ENCODE results near the gene CEP112. TPM values are rescaled to one million over a fixed set of nuclear protein-coding genes. Genes with fewer than 3 reads are reported as not detected.

CEP112 gene
- total and polyA plus RNA-seq, 9 of the 15 experiments (the other 6 are each of a cell fraction or from before 2014, with no cell fraction given) = 0.84 TPM; not detected in 8

- BruUV-seq (replicated peaks) = no TSS peak
- Histone ChIP-seq H3K4me1 (replicated peaks in 1 of 2; ENCODE audit: control insufficient read depth in 2 of 2, insufficient read depth in 2 of 2, low read length in 2 of 2) (no peaks in the 10 kb centered on the region), H3K9ac (ENCODE audit: insufficient read depth in 1 of 2, low read depth in 2 of 2, low read length in 2 of 2) (no peak overlapping the region), H3K27me3 (ENCODE audit: control insufficient read depth in 2 of 2, insufficient read depth in 2 of 2, low read length in 2 of 2) (no peaks in the 10 kb centered on the region; a peak in 1 of 5 replicates), H4K20me1 (replicated peaks; ENCODE audit: control insufficient read depth, insufficient read depth, low read length) (no peaks in the 10 kb centered on the region), H3K79me2 (ENCODE audit: control insufficient read depth, insufficient read depth, low read length) (no peaks in the 10 kb centered on the region), H3K4me3 (no peak overlapping the region), H3K27ac (ENCODE audit: extremely low read depth, low read depth, low read length) (no peak overlapping the region), H2AFZ (ENCODE audit: low read depth, low read length) (no peak overlapping the region), H3K36me3 (ENCODE audit: control insufficient read depth, insufficient read depth, low read length) (no peaks in the 10 kb centered on the region), H3K9me3 (replicated peaks; ENCODE audit: control insufficient read depth, insufficient read depth, low read depth, low read length) (no peaks in the 10 kb centered on the region), H3K9me1 (ENCODE audit: control insufficient read depth, insufficient read depth, low read length) (no peaks in the 10 kb centered on the region), H3K4me2 (ENCODE audit: insufficient read depth, low read length) (no peak overlapping the region)
- POLR2A ChIA-PET = no interaction called here
- DNase-seq (ENCODE audit: extremely low read depth in 1 of 4, low spot score in 3 of 4) (no peak), ATAC-seq (no peak), FAIRE-seq (no peak)
- in situ Hi-C loops (cut with MboI) (no loop called here), intact Hi-C loops (cut with micrococcal nuclease) (no loop called here)
- 0% methylated on average over 2 of the region's 2 CpGs for WGBS (ENCODE audit: insufficient coverage, low coverage, missing lambda C conversion rate)
- CTCF ChIA-PET (ENCODE audit: low intra/inter-chr PET ratio) = no interaction called here
- TF ChIP-seq PCBP1 (IDR thresholded peaks at IDR 0.05; ENCODE audit: low read depth, low read length, poor library complexity, severe bottlenecking) (no peak), BCOR (IDR thresholded peaks at IDR 0.05) (no peak)
These were observed 437.9 kb downstream of the CEP112 start for GRCh38 chr17:65754081-65754480.

DNA sequence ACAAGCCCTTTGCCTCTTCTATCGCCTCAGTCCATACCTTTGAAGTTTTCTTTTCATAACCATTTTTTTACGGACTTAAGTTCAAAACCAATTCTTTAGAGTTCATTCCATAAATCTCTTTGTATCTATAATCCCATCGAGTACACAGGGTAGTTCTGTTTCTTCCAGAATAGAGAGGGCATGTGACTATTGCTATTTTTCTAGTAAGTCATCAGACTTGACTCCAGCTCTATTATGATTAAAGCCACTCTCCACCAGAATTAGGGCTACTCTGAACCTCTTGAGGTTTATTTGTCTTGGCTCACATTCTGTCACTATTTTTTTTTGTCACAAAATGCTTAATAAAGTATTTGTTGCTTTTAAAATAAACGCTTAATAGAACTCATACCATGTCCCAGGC lies 438.6 kb downstream of the CEP112 start:
- no peak for DNase-seq (ENCODE audit: extremely low read depth in 1 of 4, low spot score in 3 of 4)
- WGBS (ENCODE audit: insufficient coverage, low coverage, missing lambda C conversion rate) = 0% methylated on average over 4 of the region's 4 CpGs
- H4K20me1 ChIP-seq (replicated peaks; ENCODE audit: control insufficient read depth, insufficient read depth, low read length) = no peaks in the 10 kb centered on the region
- ATAC-seq = no peak
- H3K9ac ChIP-seq (ENCODE audit: insufficient read depth in 1 of 2, low read depth in 2 of 2, low read length in 2 of 2) = no peak overlapping the region
- H3K79me2 ChIP-seq (ENCODE audit: control insufficient read depth, insufficient read depth, low read length) = no peaks in the 10 kb centered on the region
- in situ Hi-C loops (cut with MboI) (no loop called here), intact Hi-C loops (cut with micrococcal nuclease) (no loop called here)
- no peak overlapping the region for H3K4me2 ChIP-seq (ENCODE audit: insufficient read depth, low read length)
- no peaks in the 10 kb centered on the region; a peak in 1 of 5 replicates for H3K27me3 ChIP-seq (ENCODE audit: control insufficient read depth in 2 of 2, insufficient read depth in 2 of 2, low read length in 2 of 2)
- H3K4me3 ChIP-seq = no peak overlapping the region
- H3K27ac ChIP-seq (ENCODE audit: extremely low read depth, low read depth, low read length) = no peak overlapping the region
- ChIA-PET CTCF (ENCODE audit: low intra/inter-chr PET ratio) (no interaction called here), POLR2A (no interaction called here)
- H3K9me3 ChIP-seq (replicated peaks; ENCODE audit: control insufficient read depth, insufficient read depth, low read depth, low read length) = no peaks in the 10 kb centered on the region
- no peaks in the 10 kb centered on the region for H3K36me3 ChIP-seq (ENCODE audit: control insufficient read depth, insufficient read depth, low read length)
- no TSS peak for BruUV-seq (replicated peaks)
- no peaks in the 10 kb centered on the region for H3K4me1 ChIP-seq (replicated peaks in 1 of 2; ENCODE audit: control insufficient read depth in 2 of 2, insufficient read depth in 2 of 2, low read length in 2 of 2)
- no peaks in the 10 kb centered on the region for H3K9me1 ChIP-seq (ENCODE audit: control insufficient read depth, insufficient read depth, low read length)
- FAIRE-seq = no peak
- no peak overlapping the region for H2AFZ ChIP-seq (ENCODE audit: low read depth, low read length)
- TF ChIP-seq ZNF12 (CRISPR knock-in tag; IDR thresholded peaks at IDR 0.05) = no peak
- no peak for TF ChIP-seq TAF15 (IDR thresholded peaks at IDR 0.05; ENCODE audit: low read depth, low read length)
- TF ChIP-seq TRIM28 (IDR thresholded peaks at IDR 0.05) = no peak
- no peak for TF ChIP-seq TGIF2 (CRISPR knock-in tag; IDR thresholded peaks at IDR 0.05)
- TF ChIP-seq RAD51 (IDR thresholded peaks at IDR 0.05; ENCODE audit: borderline replicate concordance, low read depth) = no peak
- TF ChIP-seq MYBL2 (IDR thresholded peaks at IDR 0.05; ENCODE audit: low read depth) = no peak
- TF ChIP-seq MYBL2 (CRISPR knock-in tag; IDR thresholded peaks at IDR 0.05; ENCODE audit: borderline replicate concordance) = no peak
- no peak for TF ChIP-seq MCM2 (IDR thresholded peaks at IDR 0.05; ENCODE audit: low read depth)
- TF ChIP-seq PHF20 (IDR thresholded peaks at IDR 0.05; ENCODE audit: partially characterized antibody) = no peak
- no peak for TF ChIP-seq ZBTB43 (CRISPR knock-in tag; IDR thresholded peaks at IDR 0.05)
- no peak for TF ChIP-seq ZNF644 (tag; IDR thresholded peaks at IDR 0.05; ENCODE audit: low read depth)
- TF ChIP-seq ZNF76 (CRISPR knock-in tag; IDR thresholded peaks at IDR 0.05; ENCODE audit: borderline replicate concordance) = no peak
- no peak for TF ChIP-seq CEBPB (tag; IDR thresholded peaks at IDR 0.05)
- no peak for TF ChIP-seq FOSL1 (tag; conservative IDR thresholded peaks at IDR 0.05)
